B cell (primary cell): ENCODE results near the gene SEC24D.

ENCODE experiments used
- CTCF ChIP-seq: fragments of 200-600 bp; IDR thresholded peaks from one replicate; pipeline ENCODE4 v1.8.0; 2022; ENCODE audit warnings: antibody characterized with exemption, mild to moderate bottlenecking
- EZH2 ChIP-seq: IDR thresholded peaks from 2 replicates; pipeline ENCODE4 v1.6.1; 2012; ENCODE audit warnings: borderline replicate concordance, low read depth, mild to moderate bottlenecking, moderate library complexity, low read length; ENCODE audit not compliant: insufficient read depth, poor library complexity, severe bottlenecking

GRCh38 chr4:118866442-118866841 lies 30.5 kb upstream of the SEC24D start:
- TF ChIP-seq CTCF (no peak), EZH2 (no peak)
